ENCODE results near the gene AKAP10.

The AKAP10 gene

DNA sequence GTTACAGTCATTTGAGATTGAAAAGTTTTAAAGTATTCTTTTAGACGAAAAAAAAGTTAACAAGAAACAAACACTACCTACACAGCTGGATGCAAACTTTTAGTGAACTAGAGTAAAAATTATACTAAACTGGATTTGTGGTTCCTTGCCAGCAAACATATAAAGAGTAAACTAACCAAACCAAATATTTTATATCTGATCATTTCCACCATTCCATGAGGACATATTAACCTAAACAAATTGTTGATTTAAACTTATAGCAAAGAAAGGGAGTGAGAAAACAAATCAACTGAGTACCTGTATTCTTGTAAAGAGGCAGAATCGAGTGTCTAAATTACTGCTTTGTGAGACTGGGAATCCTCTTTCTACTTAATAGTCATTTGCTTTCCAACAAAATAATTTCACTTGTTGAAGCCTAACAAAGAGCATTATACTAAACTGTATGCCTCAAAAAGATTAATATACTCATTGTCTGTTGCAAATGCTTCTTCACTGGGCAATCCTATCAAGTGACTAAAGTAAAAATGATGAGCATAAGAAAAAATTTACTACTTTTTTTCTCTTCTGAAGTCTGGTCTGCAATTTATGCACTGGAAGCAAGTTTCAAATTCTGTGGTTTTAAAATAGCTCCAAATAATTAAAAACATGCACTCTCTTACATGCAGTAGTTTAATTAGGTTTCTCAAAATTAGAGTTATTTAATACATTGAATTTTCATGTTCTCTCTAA lies 37.5 kb downstream of the AKAP10 start:
- no peak overlapping the region for H3K4me3 ChIP-seq (replicated peaks in 1 of 2; ENCODE audit: low read depth in 2 of 2, low read length in 2 of 2)
- TF ChIP-seq, protein P1, sequence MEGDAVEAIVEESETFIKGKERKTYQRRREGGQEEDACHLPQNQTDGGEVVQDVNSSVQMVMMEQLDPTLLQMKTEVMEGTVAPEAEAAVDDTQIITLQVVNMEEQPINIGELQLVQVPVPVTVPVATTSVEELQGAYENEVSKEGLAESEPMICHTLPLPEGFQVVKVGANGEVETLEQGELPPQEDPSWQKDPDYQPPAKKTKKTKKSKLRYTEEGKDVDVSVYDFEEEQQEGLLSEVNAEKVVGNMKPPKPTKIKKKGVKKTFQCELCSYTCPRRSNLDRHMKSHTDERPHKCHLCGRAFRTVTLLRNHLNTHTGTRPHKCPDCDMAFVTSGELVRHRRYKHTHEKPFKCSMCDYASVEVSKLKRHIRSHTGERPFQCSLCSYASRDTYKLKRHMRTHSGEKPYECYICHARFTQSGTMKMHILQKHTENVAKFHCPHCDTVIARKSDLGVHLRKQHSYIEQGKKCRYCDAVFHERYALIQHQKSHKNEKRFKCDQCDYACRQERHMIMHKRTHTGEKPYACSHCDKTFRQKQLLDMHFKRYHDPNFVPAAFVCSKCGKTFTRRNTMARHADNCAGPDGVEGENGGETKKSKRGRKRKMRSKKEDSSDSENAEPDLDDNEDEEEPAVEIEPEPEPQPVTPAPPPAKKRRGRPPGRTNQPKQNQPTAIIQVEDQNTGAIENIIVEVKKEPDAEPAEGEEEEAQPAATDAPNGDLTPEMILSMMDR (IDR thresholded peaks at IDR 0.05; ENCODE audit: low read depth, low read length), result no peak
- no peak for DNase-seq (ENCODE audit: low read depth in 2 of 2)

DNA sequence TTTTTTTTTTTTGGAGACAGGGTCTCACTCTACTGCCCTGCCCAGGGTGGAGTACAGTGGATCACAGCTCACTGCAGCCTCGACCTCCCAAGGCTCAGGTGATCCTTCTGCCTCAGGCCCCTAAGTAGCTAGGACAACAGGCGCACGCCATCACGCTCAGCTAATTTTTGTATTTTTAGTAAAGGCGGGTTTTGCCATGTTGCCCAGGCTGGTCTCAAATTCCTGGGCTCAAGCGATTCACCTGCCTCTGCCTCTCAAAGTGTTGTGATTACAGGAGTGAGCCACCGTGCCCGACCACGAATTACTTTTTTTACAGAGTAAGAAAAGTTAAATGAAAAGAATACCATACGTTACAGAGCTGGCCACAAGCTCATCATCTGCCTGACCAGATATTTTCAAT lies 38.9 kb downstream of the AKAP10 start:
- TF ChIP-seq, protein P1 (IDR thresholded peaks at IDR 0.05; ENCODE audit: low read depth, low read length), result no peak
- H3K4me3 ChIP-seq (replicated peaks in 1 of 2; ENCODE audit: low read depth in 2 of 2, low read length in 2 of 2), result no peak overlapping the region
- no peak for DNase-seq (ENCODE audit: low read depth in 2 of 2)

DNA sequence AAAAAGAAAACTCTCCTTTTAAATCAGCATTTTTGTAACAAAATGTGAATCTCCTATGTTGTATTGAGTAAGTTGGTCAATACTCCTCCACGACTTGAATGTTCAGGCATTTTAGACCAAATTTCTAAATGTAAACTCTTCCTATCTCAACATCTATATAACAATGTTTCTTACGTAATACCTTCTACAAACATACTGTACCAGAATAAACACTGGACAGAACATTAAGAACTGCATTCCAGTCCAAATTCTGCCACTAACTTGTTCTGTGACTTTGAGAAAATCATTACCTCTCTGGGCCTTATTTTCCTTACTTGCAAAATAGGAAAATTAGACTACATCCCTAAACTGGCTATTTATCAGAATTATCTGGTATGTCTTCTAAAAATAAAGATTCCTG lies 40.1 kb downstream of the AKAP10 start:
- DNase-seq (ENCODE audit: low read depth in 2 of 2), result peak; percentile 26 to 46
- TF ChIP-seq, protein P1 (IDR thresholded peaks at IDR 0.05; ENCODE audit: low read depth, low read length), result no peak
- H3K4me3 ChIP-seq (replicated peaks in 1 of 2; ENCODE audit: low read depth in 2 of 2, low read length in 2 of 2), result no peak overlapping the region

DNA sequence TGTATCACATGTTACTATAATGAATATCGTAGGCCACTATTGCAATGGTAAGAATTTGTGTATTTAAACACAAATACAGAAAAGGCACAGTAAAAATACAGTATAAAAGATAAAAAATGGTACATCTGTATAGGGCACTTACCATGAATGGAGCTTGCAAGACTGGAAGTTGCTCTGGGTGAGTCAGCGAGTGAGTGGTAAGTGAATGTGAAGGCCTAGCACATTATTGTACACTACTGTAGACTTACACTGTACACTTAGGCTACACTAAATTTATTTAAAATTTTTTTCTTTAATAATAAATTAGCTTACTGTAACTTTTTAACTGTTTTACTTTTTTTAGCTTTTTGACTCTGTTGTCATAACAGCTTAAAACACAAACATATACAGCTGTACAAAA lies 42.5 kb downstream of the AKAP10 start:
- TF ChIP-seq, protein P1 (IDR thresholded peaks at IDR 0.05; ENCODE audit: low read depth, low read length), result no peak
- H3K4me3 ChIP-seq (replicated peaks in 1 of 2; ENCODE audit: low read depth in 2 of 2, low read length in 2 of 2), result no peak overlapping the region
- DNase-seq (ENCODE audit: low read depth in 2 of 2), result peak in 1 of 2 donors; percentile 59

DNA sequence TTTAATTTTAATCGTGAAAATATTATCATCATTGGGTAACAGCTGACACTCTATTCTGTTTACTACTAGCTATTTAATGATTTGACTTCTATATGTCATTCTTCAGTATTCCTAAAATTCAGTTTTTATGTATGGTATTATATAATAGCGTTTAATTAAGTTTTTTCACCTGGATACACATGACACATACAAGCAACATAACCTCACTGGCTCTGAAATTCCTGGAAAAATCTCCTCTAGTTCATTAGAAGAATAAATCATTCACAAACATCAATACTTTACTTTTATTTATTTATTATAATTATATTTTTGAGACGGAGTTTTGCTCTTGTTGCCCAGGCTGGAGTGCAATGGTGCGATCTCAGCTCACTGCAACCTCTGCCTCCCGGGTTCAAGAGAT lies 44.0 kb downstream of the AKAP10 start:
- TF ChIP-seq, protein P1 (IDR thresholded peaks at IDR 0.05; ENCODE audit: low read depth, low read length), result no peak
- DNase-seq (ENCODE audit: low read depth in 2 of 2), result no peak
- no peak overlapping the region for H3K4me3 ChIP-seq (replicated peaks in 1 of 2; ENCODE audit: low read depth in 2 of 2, low read length in 2 of 2)

DNA sequence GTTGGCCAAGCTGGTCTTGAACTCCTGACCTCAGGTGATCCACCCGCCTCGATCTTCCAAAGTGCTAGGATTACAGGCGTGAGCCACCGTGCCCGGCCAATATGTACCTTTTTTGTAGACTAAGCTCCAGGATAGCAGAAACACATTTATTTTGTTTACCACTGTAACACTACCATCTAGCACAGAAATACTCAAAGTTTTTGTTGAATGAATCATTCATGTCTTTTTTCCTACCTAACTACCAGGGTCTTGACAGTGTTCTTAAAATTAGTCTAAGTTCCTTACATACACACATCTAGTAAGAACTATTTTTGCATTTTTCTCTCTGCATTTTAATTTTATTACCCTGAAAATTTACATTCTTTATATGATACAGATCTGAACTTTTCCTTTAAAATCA lies 44.4 kb downstream of the AKAP10 start:
- no peak overlapping the region for H3K4me3 ChIP-seq (replicated peaks in 1 of 2; ENCODE audit: low read depth in 2 of 2, low read length in 2 of 2)
- TF ChIP-seq, protein P1 (IDR thresholded peaks at IDR 0.05; ENCODE audit: low read depth, low read length), result no peak
- peak in 1 of 2 donors; percentile 33 for DNase-seq (ENCODE audit: low read depth in 2 of 2)

DNA sequence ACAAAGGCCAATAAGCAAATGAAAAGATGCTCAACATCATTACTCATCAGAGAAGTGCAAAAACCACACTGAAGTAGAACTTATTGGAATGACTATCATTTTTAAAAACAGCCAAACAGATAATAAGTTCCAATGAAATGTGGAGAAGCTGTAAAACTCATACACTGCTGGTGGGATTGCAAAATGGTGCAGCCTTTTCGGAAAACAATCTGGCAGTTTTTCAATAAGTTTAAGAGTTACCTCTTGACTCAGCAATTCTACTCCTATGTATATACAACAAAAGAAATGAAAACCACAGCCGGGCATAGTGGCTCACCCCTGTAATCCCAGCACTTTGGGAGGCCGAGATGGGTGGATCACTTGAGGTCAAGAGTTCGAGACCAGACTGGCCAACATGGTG lies 49.3 kb downstream of the AKAP10 start:
- TF ChIP-seq, protein P1 (IDR thresholded peaks at IDR 0.05; ENCODE audit: low read depth, low read length), result no peak
- no peak overlapping the region for H3K4me3 ChIP-seq (replicated peaks in 1 of 2; ENCODE audit: low read depth in 2 of 2, low read length in 2 of 2)
- DNase-seq (ENCODE audit: low read depth in 2 of 2), result peak; percentile 31 to 72

All from cardiac fibroblast (primary cell).